K562 (cell line): ENCODE data around the gene KCTD8. TPM values are rescaled to one million over a fixed set of nuclear protein-coding genes. Genes with fewer than 3 reads are reported as not detected.

ENCODE experiments used
- ATAC-seq: fragments of 200-7000 bp; cut with Tn5 transposase; 3 replicates; pipeline ENCODE4 v1.9.1; 2020; ENCODE audit warnings: moderate library complexity
- BruUV-seq: library from RNA; stranded (reverse); fragments of 400-500 nt; replicated peaks from 2 replicates; lab custom pipeline; 2021; lab: Mats Ljungman, UMichigan
- CTCF ChIA-PET: fragments of 300-600 bp; formaldehyde crosslinking; extraction: SDS; loops from one replicate; lab custom pipeline; 2021; ENCODE audit warnings: low intra/inter-chr PET ratio; lab: Yijun Ruan, JAX
- POLR2A ChIA-PET: fragments of 300-600, 350-650 bp; sonication (Branson Sonifier 250); formaldehyde crosslinking; extraction: SDS; loops from one replicate; lab custom pipeline; 2021; ENCODE audit warnings: antibody characterized with exemption, inconsistent platforms; lab: Yijun Ruan, JAX
- DNase-seq, 4 experiments: peaks; one replicate each; pipeline versions ENCODE4 v3.0.0 to v3.0.0-alpha.2; 2011 to 2018; ENCODE audit warnings: low spot score in 3 of 4, mixed read lengths in 3 of 4; ENCODE audit errors: extremely low read depth in 1 of 4
- FAIRE-seq: peaks from 2 replicates; lab custom pipeline; 2011; peaks lifted over from hg19 to GRCh38; lab: Jason Lieb, UNC
- H2AFZ ChIP-seq: 2 replicates; pipeline ENCODE4 v1.6.0; 2011; ENCODE audit warnings: low read depth, low read length, control low read depth, inconsistent platforms
- H3K27ac ChIP-seq: fragments of 200-600 bp; 3 replicates; pipeline ENCODE4 v1.8.0; 2011; ENCODE audit warnings: low read depth, mild to moderate bottlenecking, control low read depth, inconsistent platforms, low read length, moderate library complexity, mixed read lengths; ENCODE audit errors: extremely low read depth
- H3K27me3 ChIP-seq, 2 experiments: fragments of 300-600 bp in 1 of 2; 2 replicates in 1 of 2; 3 replicates in 1 of 2; pipeline versions ENCODE4 v1.6.0 to v1.8.0; 2011; ENCODE audit warnings: inconsistent platforms in 2 of 2, low read length in 2 of 2, mild to moderate bottlenecking in 1 of 2, mixed read lengths in 1 of 2, moderate library complexity in 1 of 2; ENCODE audit not compliant: control insufficient read depth in 2 of 2, insufficient read depth in 2 of 2
- H3K36me3 ChIP-seq: fragments of 300-600 bp; 3 replicates; pipeline ENCODE4 v1.8.0; 2011; ENCODE audit warnings: mild to moderate bottlenecking, low read length, inconsistent platforms; ENCODE audit not compliant: control insufficient read depth, insufficient read depth
- H3K4me1 ChIP-seq, 2 experiments: fragments of 200-600 bp in 1 of 2; replicated peaks in 1 of 2; 2 replicates in 1 of 2; 3 replicates in 1 of 2; pipeline versions ENCODE4 v1.5.1 to v1.8.0; 2011; ENCODE audit warnings: inconsistent platforms in 2 of 2, low read length in 2 of 2, mild to moderate bottlenecking in 1 of 2, mixed read lengths in 1 of 2, moderate library complexity in 1 of 2; ENCODE audit not compliant: control insufficient read depth in 2 of 2, insufficient read depth in 2 of 2
- H3K4me2 ChIP-seq: 2 replicates; pipeline ENCODE4 v1.6.1; 2011; ENCODE audit warnings: low read length, control low read depth, inconsistent platforms, mixed read lengths; ENCODE audit not compliant: insufficient read depth
- H3K4me3 ChIP-seq: fragments of 200-600 bp; sonication (generic), shearing (Covaris generic); 2 replicates; pipeline ENCODE4 v1.5.1; 2016; ENCODE audit warnings: control low read depth, inconsistent platforms
- H3K79me2 ChIP-seq: fragments of 200-600 bp; 3 replicates; pipeline ENCODE4 v1.8.0; 2011; ENCODE audit warnings: low read length, inconsistent platforms; ENCODE audit not compliant: control insufficient read depth, insufficient read depth
- H3K9ac ChIP-seq, 2 experiments: 2 replicates each; pipeline versions ENCODE4 v1.6.0 to v1.6.1; 2011; ENCODE audit warnings: low read depth in 2 of 2, low read length in 2 of 2, control low read depth in 1 of 2, inconsistent platforms in 1 of 2, mild to moderate bottlenecking in 1 of 2, mixed read lengths in 1 of 2; ENCODE audit not compliant: insufficient read depth in 1 of 2
- H3K9me1 ChIP-seq: one replicate; pipeline ENCODE4 v1.6.0; 2011; ENCODE audit warnings: inconsistent platforms, mild to moderate bottlenecking, low read length, moderate library complexity; ENCODE audit not compliant: control insufficient read depth, insufficient read depth
- H3K9me3 ChIP-seq: replicated peaks from 2 replicates; pipeline ENCODE4 v1.5.1; 2011; ENCODE audit warnings: low read depth, low read length, inconsistent platforms; ENCODE audit not compliant: control insufficient read depth, insufficient read depth
- H4K20me1 ChIP-seq: replicated peaks from 2 replicates; pipeline ENCODE4 v1.6.1; 2011; ENCODE audit warnings: low read length, inconsistent platforms, mixed read lengths; ENCODE audit not compliant: control insufficient read depth, insufficient read depth
- ZNF609 ChIP-seq: sonication (generic); formaldehyde crosslinking; IDR thresholded peaks from 2 replicates; pipeline ENCODE4 v1.8.1; 2023; ENCODE audit warnings: missing genetic modification reagents, mild to moderate bottlenecking, borderline replicate concordance
- ZSCAN32 ChIP-seq: fragments of 450-650 bp; formaldehyde crosslinking; IDR thresholded peaks from 2 replicates; pipeline ENCODE4 v1.4.0; 2020; ENCODE audit warnings: mild to moderate bottlenecking, moderate library complexity
- WGBS: fragments of 100-300 bp; shearing (Covaris generic); methylation state at CpG from one replicate; pipeline ENCODE4 v1.1.6; 2016; ENCODE audit warnings: low coverage, mixed read lengths; ENCODE audit not compliant: insufficient coverage; ENCODE audit errors: missing lambda C conversion rate; 5-methylcytosine and 5-hydroxymethylcytosine counted together
- in situ Hi-C: fragments of 300-500 bp; cut with MboI; formaldehyde crosslinking; loops from 4 replicates; pipeline ENCODE4 v1.15.0; 2018; ENCODE audit warnings: inconsistent platforms, mixed read lengths
- intact Hi-C: fragments of 100-400 bp; cut with micrococcal nuclease; formaldehyde crosslinking; loops from 2 replicates; pipeline ENCODE4 v1.14.2; 2022
- polyA plus RNA-seq, 8 experiments: library from polyadenylated mRNA; depleted of rRNA in 4 of 8; stranded (reverse) in 5 of 8; unstranded in 3 of 8; fragments of >200 nt; fragmentation: Nextera tagmentation in 2 of 8; fragmentation: Illumina TruSeq in 1 of 8; extraction: Ambion mirVana in 2 of 8; extraction: Trizol in 1 of 8; gene quantifications; 2 replicates each; pipeline versions ENCODE4 v1.2.1 to v1.2.3, GENCODE V29; 2011 to 2014; ENCODE audit warnings: inconsistent platforms in 1 of 8, missing spikeins in 1 of 8
- total RNA-seq, 7 experiments: library from RNA; depleted of rRNA in 6 of 7; stranded (reverse); fragments of >200 nt in 6 of 7; fragmentation: Illumina TruSeq in 2 of 7; extraction: Trizol in 2 of 7; gene quantifications; 2 replicates each; pipeline versions ENCODE4 v1.2.1 to v1.2.3, GENCODE V29; 2011 to 2021; ENCODE audit warnings: low replicate concordance in 1 of 7
- TF ChIP-seq, protein P1 (sequence below): sonication (generic); formaldehyde crosslinking; IDR thresholded peaks from 2 replicates; pipeline ENCODE4 v1.8.0; 2022; ENCODE audit warnings: mild to moderate bottlenecking, missing genetic modification reagents
- TF ChIP-seq, protein P2 (sequence below): fragments of 250-450 bp; sonication (Bioruptor Pico); IDR thresholded peaks from 2 replicates; pipeline ENCODE4 v1.5.0; 2022; ENCODE audit warnings: mild to moderate bottlenecking

KCTD8 gene
- total and polyA plus RNA-seq, 9 of the 15 experiments (the other 6 are each of a cell fraction or from before 2014, with no cell fraction given), result not detected

GRCh38 chr4:44235897-44236296 is 212.7 kb downstream of the KCTD8 start:
- ChIA-PET CTCF (no interaction called here), POLR2A (no interaction called here)
- in situ Hi-C loops (no loop called here), intact Hi-C loops (no loop called here)
- H3K9me3 ChIP-seq, result no peaks in the 10 kb centered on the region
- no peaks in the 10 kb centered on the region for H3K36me3 ChIP-seq
- ATAC-seq, result no peak
- H3K79me2 ChIP-seq, result no peaks in the 10 kb centered on the region
- no peaks in the 10 kb centered on the region for H4K20me1 ChIP-seq
- H3K4me3 ChIP-seq, result no peak overlapping the region
- H3K27me3 ChIP-seq, result no peaks in the 10 kb centered on the region
- 0% methylated on average over 3 of the region's 3 CpGs for WGBS
- H2AFZ ChIP-seq, result no peak overlapping the region
- H3K9me1 ChIP-seq, result no peaks in the 10 kb centered on the region
- no peak overlapping the region for H3K4me2 ChIP-seq
- H3K9ac ChIP-seq, result no peak overlapping the region
- DNase-seq, result no peak
- no TSS peak for BruUV-seq
- no peak for FAIRE-seq
- no peaks in the 10 kb centered on the region for H3K4me1 ChIP-seq
- TF ChIP-seq, protein P1, sequence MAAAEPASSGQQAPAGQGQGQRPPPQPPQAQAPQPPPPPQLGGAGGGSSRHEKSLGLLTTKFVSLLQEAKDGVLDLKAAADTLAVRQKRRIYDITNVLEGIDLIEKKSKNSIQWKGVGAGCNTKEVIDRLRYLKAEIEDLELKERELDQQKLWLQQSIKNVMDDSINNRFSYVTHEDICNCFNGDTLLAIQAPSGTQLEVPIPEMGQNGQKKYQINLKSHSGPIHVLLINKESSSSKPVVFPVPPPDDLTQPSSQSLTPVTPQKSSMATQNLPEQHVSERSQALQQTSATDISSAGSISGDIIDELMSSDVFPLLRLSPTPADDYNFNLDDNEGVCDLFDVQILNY, result no peak
- no peak for TF ChIP-seq ZSCAN32 (CRISPR knock-in tag)
- TF ChIP-seq ZNF609, result no peak
- TF ChIP-seq, protein P2, sequence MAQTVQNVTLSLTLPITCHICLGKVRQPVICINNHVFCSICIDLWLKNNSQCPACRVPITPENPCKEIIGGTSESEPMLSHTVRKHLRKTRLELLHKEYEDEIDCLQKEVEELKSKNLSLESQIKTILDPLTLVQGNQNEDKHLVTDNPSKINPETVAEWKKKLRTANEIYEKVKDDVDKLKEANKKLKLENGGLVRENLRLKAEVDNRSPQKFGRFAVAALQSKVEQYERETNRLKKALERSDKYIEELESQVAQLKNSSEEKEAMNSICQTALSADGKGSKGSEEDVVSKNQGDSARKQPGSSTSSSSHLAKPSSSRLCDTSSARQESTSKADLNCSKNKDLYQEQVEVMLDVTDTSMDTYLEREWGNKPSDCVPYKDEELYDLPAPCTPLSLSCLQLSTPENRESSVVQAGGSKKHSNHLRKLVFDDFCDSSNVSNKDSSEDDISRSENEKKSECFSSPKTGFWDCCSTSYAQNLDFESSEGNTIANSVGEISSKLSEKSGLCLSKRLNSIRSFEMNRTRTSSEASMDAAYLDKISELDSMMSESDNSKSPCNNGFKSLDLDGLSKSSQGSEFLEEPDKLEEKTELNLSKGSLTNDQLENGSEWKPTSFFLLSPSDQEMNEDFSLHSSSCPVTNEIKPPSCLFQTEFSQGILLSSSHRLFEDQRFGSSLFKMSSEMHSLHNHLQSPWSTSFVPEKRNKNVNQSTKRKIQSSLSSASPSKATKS, result no peak
- H3K27ac ChIP-seq, result no peak overlapping the region
